GM10266 (cell line): ENCODE data around the gene TRIP11.
"Not testable (repeated sequence)": the region's sequence is repeated elsewhere in the genome, so short reads cannot be mapped to it uniquely, and the experiment has no call there.

Source experiments
- DNase-seq: peaks from one replicate; pipeline ENCODE4 v3.0.0; 2012; ENCODE audit errors: extremely low spot score
- TF ChIP-seq, protein P1 (sequence below): IDR thresholded peaks from 2 replicates; pipeline ENCODE4 v1.5.1; 2012; ENCODE audit warnings: mild to moderate bottlenecking, low read depth; ENCODE audit not compliant: control insufficient read depth, insufficient read depth; ENCODE audit errors: missing control alignments

TRIP11 gene

DNA sequence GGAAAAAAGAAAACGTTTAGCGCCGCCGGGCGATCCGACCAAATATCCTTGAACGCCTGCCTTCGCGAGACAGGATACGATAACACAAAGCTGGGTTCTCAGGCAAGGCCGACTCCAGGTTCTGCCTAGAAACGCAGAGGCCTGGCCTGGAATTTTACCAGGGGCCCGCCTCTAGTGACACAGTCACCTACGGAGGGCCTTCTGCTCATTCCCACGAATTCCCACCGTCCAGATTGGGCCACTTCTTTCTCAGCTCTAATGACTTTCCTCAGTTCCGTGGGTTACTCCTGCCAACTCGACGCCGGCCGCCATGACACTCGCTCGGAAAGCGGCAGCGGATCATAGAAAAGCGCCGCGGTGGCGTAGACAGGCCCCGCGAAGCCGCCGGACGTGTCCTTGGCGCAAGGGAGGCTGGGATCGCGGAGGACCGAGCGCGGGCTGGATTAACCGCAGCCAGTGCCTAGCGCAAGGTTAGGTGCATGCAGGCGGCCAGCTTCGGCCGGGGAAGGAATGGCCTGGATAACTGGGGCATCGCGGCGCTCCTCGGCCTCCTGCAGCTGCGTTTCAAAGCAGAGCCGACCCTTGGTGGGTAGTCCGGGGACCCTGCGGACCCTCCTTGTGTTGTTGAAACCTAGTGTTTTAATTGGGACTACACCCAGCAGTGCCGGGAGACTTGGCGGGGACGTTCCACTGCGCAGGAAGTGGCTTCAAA, at the start of gene TRIP11:
TSS of gene TRIP11 (minus strand) at position 341 of the 712 bp plus-strand sequence. CDS start 374 bp downstream, outside the sequence.
- TF ChIP-seq, protein P1, sequence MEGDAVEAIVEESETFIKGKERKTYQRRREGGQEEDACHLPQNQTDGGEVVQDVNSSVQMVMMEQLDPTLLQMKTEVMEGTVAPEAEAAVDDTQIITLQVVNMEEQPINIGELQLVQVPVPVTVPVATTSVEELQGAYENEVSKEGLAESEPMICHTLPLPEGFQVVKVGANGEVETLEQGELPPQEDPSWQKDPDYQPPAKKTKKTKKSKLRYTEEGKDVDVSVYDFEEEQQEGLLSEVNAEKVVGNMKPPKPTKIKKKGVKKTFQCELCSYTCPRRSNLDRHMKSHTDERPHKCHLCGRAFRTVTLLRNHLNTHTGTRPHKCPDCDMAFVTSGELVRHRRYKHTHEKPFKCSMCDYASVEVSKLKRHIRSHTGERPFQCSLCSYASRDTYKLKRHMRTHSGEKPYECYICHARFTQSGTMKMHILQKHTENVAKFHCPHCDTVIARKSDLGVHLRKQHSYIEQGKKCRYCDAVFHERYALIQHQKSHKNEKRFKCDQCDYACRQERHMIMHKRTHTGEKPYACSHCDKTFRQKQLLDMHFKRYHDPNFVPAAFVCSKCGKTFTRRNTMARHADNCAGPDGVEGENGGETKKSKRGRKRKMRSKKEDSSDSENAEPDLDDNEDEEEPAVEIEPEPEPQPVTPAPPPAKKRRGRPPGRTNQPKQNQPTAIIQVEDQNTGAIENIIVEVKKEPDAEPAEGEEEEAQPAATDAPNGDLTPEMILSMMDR = no peak
- peak; percentile 86 for DNase-seq

DNA sequence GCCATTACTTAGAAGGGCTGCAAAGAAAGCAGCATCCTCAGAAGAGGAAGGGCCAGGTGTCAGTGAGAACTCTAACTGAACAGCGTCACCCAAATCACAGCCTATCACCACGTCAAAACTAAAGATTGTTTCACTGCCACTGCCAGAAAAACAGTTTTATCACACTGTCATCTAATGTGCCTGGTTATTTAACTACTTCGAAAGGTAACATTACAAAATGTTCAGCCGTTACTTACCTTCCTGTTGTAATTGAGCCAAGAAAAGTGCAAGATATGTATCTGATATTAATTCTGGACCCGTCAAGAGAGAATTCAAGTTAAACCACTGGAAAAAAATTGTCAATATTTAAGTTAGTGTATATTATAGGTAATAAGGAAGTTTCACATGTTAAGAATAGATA, 48.6 kb upstream of the TRIP11 start:
- TF ChIP-seq, protein P1 = no peak

DNA sequence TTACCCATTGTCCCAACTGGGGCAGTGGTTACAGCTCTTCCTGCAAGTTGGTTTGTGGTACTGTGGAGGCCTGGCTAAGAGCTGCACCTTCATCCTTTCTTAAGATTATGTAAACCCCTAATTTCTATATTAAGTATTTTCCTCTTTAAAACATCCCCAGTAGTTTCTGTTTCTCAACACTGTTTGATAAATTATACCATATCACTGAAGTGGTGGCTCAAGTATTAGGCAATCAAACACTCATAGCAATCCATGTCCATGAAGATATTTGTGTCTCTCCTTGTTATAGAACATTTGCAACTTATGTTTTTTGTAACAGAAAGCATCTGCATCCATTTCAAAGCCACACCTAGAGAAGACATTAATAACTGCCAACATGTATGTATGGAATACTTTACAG, 34.7 kb upstream of the TRIP11 start:
- TF ChIP-seq, protein P1 = no peak
- DNase-seq = no peak

More for the DNA sequence above, 48.6 kb upstream of the TRIP11 start:
- DNase-seq = no peak

DNA sequence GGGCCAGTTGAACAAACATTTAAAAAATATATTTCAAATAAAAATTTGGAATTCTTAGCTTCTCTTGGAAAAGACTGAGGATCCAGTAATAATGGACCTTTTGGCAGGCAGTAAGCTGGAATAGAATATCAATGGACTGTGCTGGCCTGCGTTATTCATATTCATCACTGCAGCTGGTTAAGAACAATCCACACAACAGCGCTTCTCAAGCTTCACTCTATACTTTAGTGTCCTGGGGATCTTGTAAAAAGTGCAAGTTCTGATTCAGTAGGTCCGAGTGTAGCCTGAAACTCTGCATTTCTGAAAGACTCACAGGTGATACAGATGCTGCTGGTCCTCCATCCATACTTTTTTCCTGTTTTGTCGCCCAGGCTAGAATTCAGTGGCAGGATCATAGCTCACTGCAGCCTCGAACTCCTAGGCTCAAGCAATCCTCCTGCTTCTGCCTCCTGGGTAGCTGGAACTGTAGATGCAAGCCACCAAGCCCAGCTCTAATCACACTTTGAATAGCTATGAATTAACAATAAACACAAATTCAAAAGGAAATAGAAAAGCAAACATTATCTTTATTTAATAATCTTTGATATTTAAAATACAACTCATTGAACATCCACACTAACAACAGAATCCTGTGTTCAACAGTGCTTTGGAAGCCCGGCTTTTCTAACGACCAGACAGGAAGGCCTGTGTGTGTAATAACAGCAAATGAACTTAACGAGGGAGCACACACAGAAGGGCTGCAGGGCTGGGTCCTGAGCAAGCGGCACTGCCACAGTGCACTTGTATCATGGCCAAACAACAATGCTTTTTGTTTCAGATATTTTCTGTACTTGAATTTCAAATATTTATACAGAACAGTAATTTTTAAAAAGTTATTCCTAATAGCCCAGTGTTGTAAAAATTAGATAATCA, 18.4 kb upstream of the TRIP11 start:
- no peak for DNase-seq
- TF ChIP-seq, protein P1 = no peak

DNA sequence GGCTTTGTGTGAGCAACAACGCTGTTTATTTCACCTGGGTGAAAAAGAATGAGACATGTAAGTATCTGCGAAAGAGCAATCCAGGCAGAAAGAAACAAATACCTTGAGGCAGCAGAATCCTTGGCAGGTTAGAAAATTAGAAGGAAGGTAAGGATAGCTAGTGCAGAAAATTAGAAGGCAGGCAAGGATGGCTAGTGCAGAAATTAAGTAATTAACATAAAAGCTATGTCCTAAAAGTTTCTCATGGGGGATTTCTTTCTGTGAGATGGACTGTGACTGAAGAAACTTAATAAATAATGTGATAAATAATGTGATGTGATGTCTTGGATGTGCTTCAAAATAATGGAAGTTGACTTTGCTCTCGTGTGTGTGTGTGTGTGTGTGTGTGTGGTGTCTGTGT, 9.9 kb upstream of the TRIP11 start:
- TF ChIP-seq, protein P1 = no peak

DNA sequence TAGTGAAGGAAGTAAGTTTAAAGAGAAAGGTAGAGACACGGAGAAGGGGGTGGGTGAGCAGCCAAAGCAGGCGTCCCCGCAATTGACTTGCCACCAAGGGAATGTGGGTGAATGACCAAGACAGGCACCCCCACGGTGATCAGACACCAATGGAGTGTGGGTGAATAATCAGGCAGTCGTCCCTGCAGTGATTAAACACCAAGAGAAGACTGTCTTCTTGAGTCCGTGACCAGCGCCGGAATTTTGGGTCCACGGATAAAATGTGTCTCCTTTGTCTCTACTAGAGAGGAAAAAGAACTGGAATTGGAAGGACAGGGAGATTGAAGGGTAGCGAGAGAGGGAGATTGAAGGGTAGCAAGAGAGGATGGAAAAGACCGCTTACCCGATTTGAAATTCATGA, 9.4 kb upstream of the TRIP11 start:
- DNase-seq = not testable (repeated sequence)

More for the DNA sequence above, 9.9 kb upstream of the TRIP11 start:
- DNase-seq = no peak

DNA sequence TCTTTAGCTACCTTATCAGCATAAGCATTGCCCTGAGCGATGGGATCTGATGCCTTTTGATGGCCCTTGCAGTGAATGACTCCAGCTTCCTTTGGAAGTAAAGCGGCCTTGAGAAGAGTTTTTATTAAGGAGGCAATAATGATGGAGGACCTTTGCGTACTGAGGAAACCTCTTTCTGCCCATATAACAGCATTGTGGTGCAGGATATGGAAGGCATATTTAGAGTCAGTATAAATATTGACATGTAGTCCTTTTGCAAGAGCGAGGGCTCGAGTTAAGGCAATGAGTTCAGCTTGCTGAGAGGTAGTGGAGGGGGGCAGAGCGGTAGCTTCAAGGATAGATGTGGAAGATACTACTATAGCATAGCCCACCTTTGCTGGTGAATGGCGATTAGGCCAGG, 6.0 kb upstream of the TRIP11 start:
- DNase-seq = not testable (repeated sequence)

DNA sequence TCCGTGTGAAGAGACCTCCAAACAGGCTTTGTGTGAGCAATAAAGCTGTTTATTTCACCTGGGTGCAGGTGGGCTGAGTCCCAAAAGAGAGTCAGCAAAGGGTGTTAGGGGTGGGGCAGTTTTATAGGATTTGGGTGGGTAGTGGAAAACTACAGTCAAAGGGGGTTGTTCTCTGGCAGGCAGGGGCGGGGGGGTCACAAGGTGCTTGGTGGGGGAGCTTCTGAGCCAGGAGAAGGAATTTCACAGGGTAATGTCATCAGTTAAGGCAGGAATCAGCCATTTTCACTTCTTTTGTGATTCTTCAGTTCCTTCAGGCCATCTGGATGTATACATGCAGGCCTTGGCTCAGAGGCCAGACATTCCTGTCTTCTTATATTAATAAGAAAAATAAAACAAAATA, 1.9 kb upstream of the TRIP11 start:
- not testable (repeated sequence) for DNase-seq
